WI38 (cell line): ENCODE data around the gene COLEC12.

Source experiments
- H3K4me3 ChIP-seq: 2 replicates; pipeline ENCODE4 v1.5.1; 2011; ENCODE audit warnings: low read depth, mild to moderate bottlenecking, control low read depth, low read length
- TF ChIP-seq, protein P1 (sequence below): IDR thresholded peaks from 2 replicates; pipeline ENCODE4 v1.5.1; 2012; ENCODE audit warnings: low read depth, mild to moderate bottlenecking, control low read depth, low read length

COLEC12 gene

DNA sequence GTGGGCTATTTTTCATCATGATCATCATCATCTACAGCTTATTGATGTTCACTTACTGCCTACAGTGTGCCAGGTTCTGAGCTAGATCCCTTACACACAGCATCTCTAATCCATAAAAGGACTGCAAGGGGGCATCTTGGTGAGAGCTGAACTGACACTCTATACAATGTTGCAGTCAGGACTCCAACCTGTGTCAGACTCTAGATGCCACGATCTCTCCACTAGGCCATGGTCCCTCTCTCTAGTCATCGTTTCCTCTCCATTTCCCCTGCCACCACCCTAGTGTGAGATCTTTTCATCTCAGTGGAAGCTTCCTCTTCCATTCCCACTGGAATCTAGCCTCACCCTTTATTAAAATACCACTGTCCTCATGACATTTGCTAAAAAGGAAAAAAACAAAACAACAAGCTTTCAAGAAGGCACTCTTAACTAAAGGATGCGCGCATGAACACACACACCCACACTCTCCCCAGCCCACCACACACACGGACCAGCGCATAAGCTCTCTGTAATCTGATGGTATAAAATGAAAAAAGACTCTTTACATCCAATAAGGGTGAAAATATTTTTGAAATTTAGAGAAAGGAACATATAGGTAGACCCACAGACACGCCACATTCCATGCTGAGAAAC lies 139.3 kb downstream of the COLEC12 start:
- TF ChIP-seq, protein P1, sequence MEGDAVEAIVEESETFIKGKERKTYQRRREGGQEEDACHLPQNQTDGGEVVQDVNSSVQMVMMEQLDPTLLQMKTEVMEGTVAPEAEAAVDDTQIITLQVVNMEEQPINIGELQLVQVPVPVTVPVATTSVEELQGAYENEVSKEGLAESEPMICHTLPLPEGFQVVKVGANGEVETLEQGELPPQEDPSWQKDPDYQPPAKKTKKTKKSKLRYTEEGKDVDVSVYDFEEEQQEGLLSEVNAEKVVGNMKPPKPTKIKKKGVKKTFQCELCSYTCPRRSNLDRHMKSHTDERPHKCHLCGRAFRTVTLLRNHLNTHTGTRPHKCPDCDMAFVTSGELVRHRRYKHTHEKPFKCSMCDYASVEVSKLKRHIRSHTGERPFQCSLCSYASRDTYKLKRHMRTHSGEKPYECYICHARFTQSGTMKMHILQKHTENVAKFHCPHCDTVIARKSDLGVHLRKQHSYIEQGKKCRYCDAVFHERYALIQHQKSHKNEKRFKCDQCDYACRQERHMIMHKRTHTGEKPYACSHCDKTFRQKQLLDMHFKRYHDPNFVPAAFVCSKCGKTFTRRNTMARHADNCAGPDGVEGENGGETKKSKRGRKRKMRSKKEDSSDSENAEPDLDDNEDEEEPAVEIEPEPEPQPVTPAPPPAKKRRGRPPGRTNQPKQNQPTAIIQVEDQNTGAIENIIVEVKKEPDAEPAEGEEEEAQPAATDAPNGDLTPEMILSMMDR, result no peak
- H3K4me3 ChIP-seq, result no peak overlapping the region

DNA sequence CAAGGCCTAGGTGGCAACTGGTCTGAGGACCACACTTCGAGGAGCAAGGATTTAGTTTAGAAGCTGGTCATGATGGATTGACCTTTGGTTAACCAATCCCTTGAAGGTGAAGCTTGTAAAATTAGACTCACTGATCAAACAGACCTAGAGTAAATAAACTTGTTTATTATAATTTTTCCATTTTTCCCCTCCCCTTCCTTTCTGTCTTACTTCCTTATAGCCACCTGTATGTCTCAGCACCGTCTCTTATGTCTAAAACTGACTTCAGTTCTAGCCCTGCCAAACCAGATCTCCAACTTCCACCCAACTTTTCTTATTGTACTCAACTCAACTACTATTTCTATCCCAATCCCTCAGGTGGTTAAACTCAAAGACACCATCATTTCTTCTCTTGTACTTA lies 139.8 kb downstream of the COLEC12 start:
- no peak overlapping the region for H3K4me3 ChIP-seq
- TF ChIP-seq, protein P1, result no peak

DNA sequence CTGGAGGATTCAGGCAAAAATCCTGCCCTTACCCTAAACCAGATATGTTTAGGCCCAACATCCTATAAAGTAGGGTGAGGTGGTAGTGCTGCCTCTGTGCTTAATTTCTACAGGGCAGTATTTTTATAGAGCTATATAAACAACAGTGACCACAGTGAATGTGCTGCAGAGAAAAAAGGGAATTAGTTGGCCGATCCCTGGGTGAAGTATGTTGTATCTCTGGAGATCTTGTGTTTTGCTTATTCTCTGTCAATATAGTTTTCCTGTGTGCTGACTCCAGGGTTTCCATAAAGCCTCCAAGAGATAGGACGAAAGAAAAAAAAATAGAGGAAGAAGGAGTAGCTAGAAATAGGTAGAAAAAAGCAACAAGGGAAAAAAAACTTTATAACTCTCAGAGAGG lies 143.7 kb downstream of the COLEC12 start:
- H3K4me3 ChIP-seq, result no peak overlapping the region
- TF ChIP-seq, protein P1, result no peak

DNA sequence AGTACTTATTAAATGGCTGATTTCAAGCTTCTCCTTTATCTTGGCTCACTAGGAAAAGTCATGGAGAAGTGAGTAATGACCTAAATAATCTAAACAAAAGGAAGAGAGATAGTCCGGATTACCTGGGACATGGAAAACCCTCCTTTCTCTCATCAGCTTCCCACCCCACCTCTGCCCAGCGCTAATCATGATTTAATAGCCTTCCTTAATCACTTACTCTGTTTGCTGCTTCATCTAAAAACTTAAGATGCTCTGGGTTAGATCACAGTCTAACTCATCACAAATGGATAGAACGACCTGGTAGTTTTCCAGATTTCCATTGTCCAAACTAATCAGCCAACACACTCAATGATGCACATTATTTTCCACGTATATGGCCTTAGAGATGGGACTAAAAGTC lies 144.8 kb downstream of the COLEC12 start:
- TF ChIP-seq, protein P1, result no peak
- no peak overlapping the region for H3K4me3 ChIP-seq

DNA sequence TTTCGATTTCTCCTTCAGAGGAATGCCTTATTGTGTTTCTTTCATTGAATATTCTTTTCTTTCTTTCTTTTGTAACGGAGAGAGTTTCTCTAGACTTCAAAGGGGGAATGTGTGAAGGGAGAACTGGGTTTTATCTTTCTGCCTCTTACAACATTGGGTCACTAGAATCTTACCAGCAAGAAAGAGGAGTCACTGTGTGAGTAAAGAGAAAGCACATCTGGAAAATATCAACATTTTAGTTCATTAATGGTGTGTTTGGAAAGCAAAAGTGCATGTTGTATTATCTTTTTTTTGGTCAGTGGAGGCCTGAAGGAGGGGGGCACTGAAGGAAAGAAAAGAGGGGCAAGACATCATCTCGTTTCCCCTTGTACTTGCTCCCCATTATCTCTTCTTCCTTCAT lies 146.0 kb downstream of the COLEC12 start:
- H3K4me3 ChIP-seq, result no peak overlapping the region
- TF ChIP-seq, protein P1, result no peak

DNA sequence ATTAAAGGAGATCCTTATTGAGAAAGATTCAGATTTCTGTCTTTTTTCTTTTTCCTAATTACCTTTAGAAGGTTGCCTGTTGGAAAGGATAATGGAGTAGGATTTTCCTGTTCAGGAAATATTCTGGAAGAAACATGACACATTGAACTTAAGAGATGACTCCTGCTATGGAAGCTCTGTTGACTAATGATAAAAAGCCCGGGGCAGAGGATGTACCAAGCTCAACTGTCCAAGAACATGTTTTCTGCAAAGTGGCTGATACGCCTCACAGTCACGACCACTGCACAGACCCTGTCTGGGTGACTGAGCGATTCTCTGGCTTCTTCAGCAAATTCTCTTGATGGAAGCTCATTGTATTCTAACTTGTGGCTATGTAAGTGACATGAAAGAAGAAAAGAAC lies 146.5 kb downstream of the COLEC12 start:
- TF ChIP-seq, protein P1, result no peak
- H3K4me3 ChIP-seq, result no peak overlapping the region

DNA sequence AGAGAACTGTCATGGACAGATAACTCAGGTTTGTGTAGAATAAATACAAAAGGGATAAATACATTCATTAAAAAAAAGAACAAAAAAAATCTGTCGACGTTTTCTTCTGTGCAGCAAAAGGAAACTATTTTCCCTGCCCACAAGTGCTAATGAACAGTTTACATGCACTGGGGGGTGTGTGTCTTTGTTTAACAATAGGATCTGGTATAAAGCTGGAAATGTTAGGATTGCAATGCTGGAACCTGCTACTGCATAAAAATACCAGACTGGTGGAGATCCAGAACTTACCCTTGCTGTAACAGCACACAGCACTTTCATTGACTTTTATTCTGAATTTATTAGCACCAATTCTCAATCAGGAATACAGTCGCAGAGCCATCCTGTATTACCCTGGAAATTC lies 148.1 kb downstream of the COLEC12 start:
- TF ChIP-seq, protein P1, result no peak
- H3K4me3 ChIP-seq, result no peak overlapping the region
